Measurements from ENCODE around the gene GFRA4.
A peak's percentile ranks its signal among the peaks of the same experiment; 100 is the strongest.

Gene GFRA4

GRCh38 chr20:3673221-3674070, 10.2 kb upstream of the GFRA4 start:
- no peak for DNase-seq

- peak; percentile 43 for DNase-seq
These were observed 9.5 kb upstream of the GFRA4 start for GRCh38 chr20:3672547-3673171.

- no peak for DNase-seq
These were observed 8.9 kb upstream of the GFRA4 start for GRCh38 chr20:3671986-3672546.

GRCh38 chr20:3670945-3671344, 7.7 kb upstream of the GFRA4 start:
- no peak for DNase-seq

GRCh38 chr20:3670511-3670910, 7.3 kb upstream of the GFRA4 start:
- peak; percentile 32 for DNase-seq

GRCh38 chr20:3669710-3670367, 6.6 kb upstream of the GFRA4 start:
- DNase-seq: no peak

GRCh38 chr20:3667434-3668037, 4.3 kb upstream of the GFRA4 start:
- no peak for DNase-seq

GRCh38 chr20:3663858-3664257, 659 bp upstream of the GFRA4 start:
- no peak for DNase-seq

GRCh38 chr20:3661814-3662665, 1.2 kb downstream of the GFRA4 start:
- DNase-seq: no peak

GRCh38 chr20:3661060-3661813, 2.0 kb downstream of the GFRA4 start:
- peak; percentile 55 for DNase-seq

- no peak for DNase-seq
These were observed 2.7 kb downstream of the GFRA4 start for GRCh38 chr20:3660262-3661059.

GRCh38 chr20:3659492-3660261, 3.5 kb downstream of the GFRA4 start:
- DNase-seq: no peak

GRCh38 chr20:3658716-3659491, 4.3 kb downstream of the GFRA4 start:
- DNase-seq: no peak

GRCh38 chr20:3658019-3658715, 5.0 kb downstream of the GFRA4 start:
- no peak for DNase-seq

GRCh38 chr20:3655131-3655405, 8.1 kb downstream of the GFRA4 start:
- no peak for DNase-seq

GRCh38 chr20:3654326-3655130, 8.7 kb downstream of the GFRA4 start:
- DNase-seq: peak; percentile 94

- DNase-seq: no peak
These were observed 9.3 kb downstream of the GFRA4 start for GRCh38 chr20:3653921-3654320.

Data from DMS53 (cell line).